ENCODE data around the gene POMGNT1. TPM values are rescaled to one million over a fixed set of nuclear protein-coding genes. Genes with fewer than 3 reads are reported as not detected.
"Not testable (repeated sequence)": the region's sequence is repeated elsewhere in the genome, so short reads cannot be mapped to it uniquely, and the experiment has no call there.

The POMGNT1 gene
- total RNA-seq, 1 experiment from 2014 or later: 95.2 TPM

GRCh38 chr1:46223055-46223454, 24.8 kb upstream of the POMGNT1 start:
- H3K27me3 ChIP-seq (ENCODE audit: control insufficient read depth, insufficient read depth, low read length); H3K4me3 ChIP-seq (ENCODE audit: insufficient read depth, low read depth, low read length); H3K36me3 ChIP-seq (replicated peaks; ENCODE audit: control insufficient read depth, insufficient read depth, low read length); DNase-seq: not testable (repeated sequence)

GRCh38 chr1:46221749-46222148, 23.5 kb upstream of the POMGNT1 start:
- Histone ChIP-seq H3K36me3 (replicated peaks; ENCODE audit: control insufficient read depth, insufficient read depth, low read length) (no peaks in the 10 kb centered on the region; the same call in 1 of the 2 replicates), H3K4me3 (ENCODE audit: insufficient read depth, low read depth, low read length) (no peak overlapping the region), H3K27me3 (ENCODE audit: control insufficient read depth, insufficient read depth, low read length) (no peaks in the 10 kb centered on the region)
- peak; percentile 70 for DNase-seq

GRCh38 chr1:46220808-46221207, 22.6 kb upstream of the POMGNT1 start:
- DNase-seq: no peak
- H3K4me3 ChIP-seq (ENCODE audit: insufficient read depth, low read depth, low read length): no peak overlapping the region
- H3K27me3 ChIP-seq (ENCODE audit: control insufficient read depth, insufficient read depth, low read length): no peaks in the 10 kb centered on the region
- H3K36me3 ChIP-seq (replicated peaks; ENCODE audit: control insufficient read depth, insufficient read depth, low read length): no peaks in the 10 kb centered on the region; the same call in 1 of the 2 replicates

- H3K4me3 ChIP-seq (ENCODE audit: insufficient read depth, low read depth, low read length): no peak overlapping the region
- DNase-seq: no peak
Observed at GRCh38 chr1:46219551-46220520, 21.6 kb upstream of the POMGNT1 start.

DNA sequence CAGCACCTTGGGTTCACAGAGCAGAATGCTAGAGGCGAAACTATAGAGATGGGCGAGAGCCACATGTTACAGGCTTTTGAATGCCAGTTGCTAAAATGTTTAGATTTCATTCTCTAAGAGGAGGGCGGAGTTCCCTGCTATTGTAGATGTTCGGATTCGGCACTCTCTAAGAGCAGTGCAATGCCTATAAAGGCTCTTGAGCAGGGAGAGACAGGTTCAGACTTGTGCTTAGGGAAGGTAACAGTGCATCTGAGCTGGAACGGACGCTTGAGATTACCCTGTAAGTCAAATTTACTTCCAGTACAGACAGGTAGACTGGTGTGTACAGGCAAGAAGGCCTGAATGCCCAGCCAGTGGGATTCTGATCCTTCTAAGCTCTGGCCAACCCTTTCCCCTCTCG, 20.2 kb upstream of the POMGNT1 start:
- no peaks in the 10 kb centered on the region; the same call in 1 of the 2 replicates for H3K36me3 ChIP-seq (replicated peaks; ENCODE audit: control insufficient read depth, insufficient read depth, low read length)
- DNase-seq: no peak
- H3K4me3 ChIP-seq (ENCODE audit: insufficient read depth, low read depth, low read length): no peak overlapping the region
- H3K27me3 ChIP-seq (ENCODE audit: control insufficient read depth, insufficient read depth, low read length): no peaks in the 10 kb centered on the region

More at GRCh38 chr1:46219551-46220520, 21.6 kb upstream of the POMGNT1 start:
- no peaks in the 10 kb centered on the region; the same call in 1 of the 2 replicates for H3K36me3 ChIP-seq (replicated peaks; ENCODE audit: control insufficient read depth, insufficient read depth, low read length)
- H3K27me3 ChIP-seq (ENCODE audit: control insufficient read depth, insufficient read depth, low read length): no peaks in the 10 kb centered on the region

GRCh38 chr1:46215504-46215903, 17.3 kb upstream of the POMGNT1 start:
- no peak for DNase-seq
- Histone ChIP-seq H3K27me3 (ENCODE audit: control insufficient read depth, insufficient read depth, low read length) (no peaks in the 10 kb centered on the region), H3K4me3 (ENCODE audit: insufficient read depth, low read depth, low read length) (no peak overlapping the region), H3K36me3 (replicated peaks; ENCODE audit: control insufficient read depth, insufficient read depth, low read length) (no peaks in the 10 kb centered on the region; the same call in 1 of the 2 replicates)

GRCh38 chr1:46211051-46211450, 12.8 kb upstream of the POMGNT1 start:
- Histone ChIP-seq H3K27me3 (ENCODE audit: control insufficient read depth, insufficient read depth, low read length) (no peaks in the 10 kb centered on the region), H3K36me3 (replicated peaks; ENCODE audit: control insufficient read depth, insufficient read depth, low read length) (no peaks in the 10 kb centered on the region), H3K4me3 (ENCODE audit: insufficient read depth, low read depth, low read length) (no peak overlapping the region)
- DNase-seq: no peak

DNA sequence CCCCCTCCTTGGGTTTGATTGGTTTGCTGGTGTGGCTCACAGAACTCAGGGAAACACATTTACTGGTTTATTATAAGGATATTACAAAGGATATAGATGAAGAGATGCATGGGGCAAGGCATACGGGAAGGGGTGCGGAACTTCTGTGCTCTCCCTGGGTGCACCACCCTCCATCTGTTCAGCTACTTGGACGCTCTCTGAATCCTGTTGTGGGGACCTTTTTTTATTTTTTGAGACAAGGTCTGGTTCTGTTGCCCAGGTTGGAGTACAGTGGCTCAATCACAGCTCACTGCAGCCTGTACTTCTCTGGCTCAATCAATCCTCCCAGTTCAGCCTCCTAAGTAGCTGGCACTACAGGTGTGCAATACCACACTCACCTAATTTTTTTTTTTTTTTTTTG, 12.3 kb upstream of the POMGNT1 start:
- no peak for DNase-seq
- Histone ChIP-seq H3K4me3 (ENCODE audit: insufficient read depth, low read depth, low read length) (no peak overlapping the region), H3K27me3 (ENCODE audit: control insufficient read depth, insufficient read depth, low read length) (no peaks in the 10 kb centered on the region), H3K36me3 (replicated peaks; ENCODE audit: control insufficient read depth, insufficient read depth, low read length) (no peaks in the 10 kb centered on the region)

DNA sequence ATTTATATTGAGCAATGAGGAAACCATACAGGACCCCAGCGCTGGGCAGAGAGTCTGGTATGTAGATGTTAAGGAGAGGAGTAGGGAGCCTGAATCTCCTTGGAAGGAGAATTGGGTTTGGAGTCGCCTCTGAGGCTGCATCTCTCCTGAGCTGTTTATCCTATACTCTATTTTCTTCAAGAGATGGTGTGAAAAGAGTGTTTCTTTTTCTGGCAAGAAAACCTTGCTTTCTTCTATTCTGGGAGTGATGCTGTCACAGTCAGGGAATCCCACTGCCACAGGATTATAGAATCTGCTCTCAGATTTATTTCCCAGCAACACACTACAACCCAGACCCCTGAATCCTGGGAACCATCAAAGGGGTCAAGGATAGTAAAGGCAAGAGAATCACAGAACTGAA, 8.2 kb upstream of the POMGNT1 start:
- no peak for DNase-seq
- H3K27me3 ChIP-seq (ENCODE audit: control insufficient read depth, insufficient read depth, low read length): peaks cover 3% of the 10 kb centered on the region; the same call in 1 of the 2 replicates
- no peak overlapping the region for H3K4me3 ChIP-seq (ENCODE audit: insufficient read depth, low read depth, low read length)
- no peaks in the 10 kb centered on the region for H3K36me3 ChIP-seq (replicated peaks; ENCODE audit: control insufficient read depth, insufficient read depth, low read length)

- H3K36me3 ChIP-seq (replicated peaks; ENCODE audit: control insufficient read depth, insufficient read depth, low read length): no peaks in the 10 kb centered on the region
- peaks cover 3% of the 10 kb centered on the region; the same call in 1 of the 2 replicates for H3K27me3 ChIP-seq (ENCODE audit: control insufficient read depth, insufficient read depth, low read length)
- no peak overlapping the region for H3K4me3 ChIP-seq (ENCODE audit: insufficient read depth, low read depth, low read length)
- peak; percentile 26 for DNase-seq
Observed at GRCh38 chr1:46205791-46206190, 7.6 kb upstream of the POMGNT1 start.

GRCh38 chr1:46205141-46205540, 6.9 kb upstream of the POMGNT1 start:
- H3K4me3 ChIP-seq (ENCODE audit: insufficient read depth, low read depth, low read length): no peak overlapping the region
- H3K27me3 ChIP-seq (ENCODE audit: control insufficient read depth, insufficient read depth, low read length): peaks cover 3% of the 10 kb centered on the region; the same call in 1 of the 2 replicates
- no peaks in the 10 kb centered on the region for H3K36me3 ChIP-seq (replicated peaks; ENCODE audit: control insufficient read depth, insufficient read depth, low read length)
- DNase-seq: no peak

GRCh38 chr1:46204406-46204742, 6.1 kb upstream of the POMGNT1 start:
- peak; percentile 19 for DNase-seq
- Histone ChIP-seq H3K36me3 (replicated peaks; ENCODE audit: control insufficient read depth, insufficient read depth, low read length) (no peaks in the 10 kb centered on the region), H3K4me3 (ENCODE audit: insufficient read depth, low read depth, low read length) (no peak overlapping the region; the same call in 1 of the 2 replicates), H3K27me3 (ENCODE audit: control insufficient read depth, insufficient read depth, low read length) (peaks cover 3% of the 10 kb centered on the region; the same call in 1 of the 2 replicates)

DNA sequence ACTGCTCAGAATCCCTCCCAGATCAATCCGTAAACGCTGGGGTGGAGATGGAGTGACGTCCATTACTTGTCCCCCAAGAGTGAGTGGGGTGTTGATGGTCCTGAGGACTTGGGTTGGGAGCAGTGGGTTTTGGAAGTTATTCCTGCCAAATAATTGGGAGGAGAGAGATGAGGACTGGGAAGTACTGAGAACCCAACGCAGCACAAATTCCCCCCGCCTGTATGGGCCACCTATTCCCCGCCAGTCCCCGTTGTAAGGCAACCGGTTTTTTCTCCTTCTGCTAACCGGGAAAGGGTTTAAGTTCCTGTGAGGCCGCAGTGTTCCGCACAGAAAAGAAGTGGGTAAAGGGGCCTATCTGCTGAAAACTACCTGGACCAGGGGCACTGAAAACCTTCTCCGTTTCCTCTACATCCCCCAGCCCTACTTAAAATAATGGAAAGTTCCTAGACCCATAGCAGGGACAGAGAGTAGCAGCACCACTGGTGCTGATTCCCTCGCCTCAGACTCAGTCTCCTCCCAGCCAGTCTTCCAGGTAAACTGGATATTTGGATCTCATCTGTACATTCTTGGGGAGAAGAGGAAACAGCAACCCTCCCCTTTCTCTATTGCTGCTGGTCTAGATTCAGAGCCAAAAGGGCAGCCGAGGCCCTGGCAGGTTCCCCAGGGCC, 5.6 kb upstream of the POMGNT1 start:
- Histone ChIP-seq H3K27me3 (ENCODE audit: control insufficient read depth, insufficient read depth, low read length) (peaks cover 3% of the 10 kb centered on the region; the same call in 1 of the 2 replicates), H3K4me3 (ENCODE audit: insufficient read depth, low read depth, low read length) (peak overlapping the region; percentile 96), H3K36me3 (replicated peaks; ENCODE audit: control insufficient read depth, insufficient read depth, low read length) (no peaks in the 10 kb centered on the region)
- DNase-seq: peak; percentile 69

- Histone ChIP-seq H3K27me3 (ENCODE audit: control insufficient read depth, insufficient read depth, low read length) (peaks cover 3% of the 10 kb centered on the region; the same call in 1 of the 2 replicates), H3K4me3 (ENCODE audit: insufficient read depth, low read depth, low read length) (no peak overlapping the region), H3K36me3 (replicated peaks; ENCODE audit: control insufficient read depth, insufficient read depth, low read length) (peaks cover 1% of the 10 kb centered on the region)
- DNase-seq: no peak
Observed at GRCh38 chr1:46199233-46199749, 1.1 kb upstream of the POMGNT1 start.
